Measurements from ENCODE around the gene FLT3. TPM values are rescaled to one million over a fixed set of nuclear protein-coding genes. Genes with fewer than 3 reads are reported as not detected.
A peak's percentile ranks its signal among the peaks of the same experiment; 100 is the strongest.

The FLT3 gene
- polyA plus RNA-seq, 1 donor = 0.15 TPM

DNA sequence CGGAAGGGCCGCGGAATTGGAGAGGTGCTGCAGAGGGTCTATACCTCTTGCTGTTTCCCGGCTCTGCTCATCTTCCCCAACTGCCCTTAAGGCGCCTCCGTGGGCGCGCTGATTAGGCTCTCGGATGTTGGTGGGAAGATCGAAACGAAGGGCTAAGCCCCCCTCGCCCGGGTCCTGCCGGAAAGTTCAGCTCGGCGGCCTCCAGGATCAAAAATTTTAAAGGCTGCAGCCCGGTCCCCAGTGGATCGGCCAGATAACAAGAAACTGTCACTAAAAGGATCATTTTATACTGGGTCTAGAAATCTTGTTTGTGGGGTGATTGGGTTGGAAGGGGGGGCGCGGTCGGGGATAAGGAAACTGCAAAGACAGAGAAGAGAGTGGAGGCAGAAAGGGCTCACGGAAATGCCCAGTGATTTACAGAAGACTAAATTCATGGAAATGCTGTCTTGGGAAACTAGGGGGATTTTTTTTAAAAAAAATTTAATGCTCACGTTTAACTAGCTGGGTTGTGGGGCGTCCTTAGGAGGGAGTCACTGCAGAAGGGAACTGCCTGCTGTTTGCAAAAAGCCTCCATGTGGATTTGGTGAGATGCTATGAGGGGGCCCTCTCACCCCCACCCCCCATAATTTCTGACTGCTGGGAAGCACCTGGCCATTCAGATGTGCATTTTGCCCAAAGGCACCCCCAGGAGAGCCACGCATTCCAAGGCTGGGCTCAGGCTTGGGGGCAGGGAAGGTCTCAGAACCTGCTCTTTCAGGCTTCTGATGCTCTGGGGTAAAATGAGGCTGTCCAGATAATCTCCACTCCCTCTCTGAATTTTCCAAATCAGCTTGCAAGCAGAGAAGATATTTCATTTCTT lies 138.9 kb downstream of the FLT3 start:
- no peak for DNase-seq (ENCODE audit: low read depth)

DNA sequence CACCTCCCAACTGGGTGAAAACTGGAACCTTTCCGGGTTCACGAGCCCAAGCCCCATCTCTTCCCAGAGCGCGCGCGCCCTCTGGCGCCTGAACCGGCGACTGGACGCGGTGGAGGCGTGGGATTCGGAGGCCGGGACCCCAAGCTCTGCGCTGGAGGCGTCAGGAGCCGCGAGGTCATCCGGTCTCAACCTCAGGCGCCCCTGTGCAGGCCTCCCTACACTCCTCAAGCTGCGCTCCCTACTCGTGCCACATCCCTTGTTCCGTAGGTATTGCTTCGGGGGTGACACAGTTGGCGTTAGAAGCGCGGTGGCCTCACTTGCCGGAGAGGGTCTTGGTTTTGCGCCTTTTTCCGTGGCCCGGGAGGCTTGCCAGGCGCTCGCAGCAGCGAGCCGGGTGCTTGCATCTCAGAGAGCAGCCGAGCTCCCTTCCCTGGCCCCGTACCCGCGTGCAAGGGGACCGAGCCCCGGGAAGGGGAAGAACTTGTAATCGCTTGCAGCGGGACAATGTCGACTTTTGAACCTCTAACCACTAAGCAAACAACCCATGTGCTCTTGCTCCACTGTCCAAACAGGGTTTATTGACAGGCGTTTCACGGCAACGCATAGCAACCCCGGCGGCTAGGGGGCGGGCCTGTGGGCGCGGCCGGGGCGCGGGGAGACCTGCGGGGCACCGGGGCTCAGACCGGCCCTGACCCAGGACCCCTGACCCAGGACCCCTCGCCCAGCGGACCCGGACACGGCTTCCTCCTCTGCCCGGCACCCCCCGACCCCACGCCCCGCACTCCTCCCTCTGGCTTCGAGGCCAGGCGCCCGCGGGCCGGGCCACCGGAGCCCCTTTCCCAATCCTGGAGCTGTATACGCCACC lies 139.8 kb downstream of the FLT3 start:
- DNase-seq (ENCODE audit: low read depth) = no peak

DNA sequence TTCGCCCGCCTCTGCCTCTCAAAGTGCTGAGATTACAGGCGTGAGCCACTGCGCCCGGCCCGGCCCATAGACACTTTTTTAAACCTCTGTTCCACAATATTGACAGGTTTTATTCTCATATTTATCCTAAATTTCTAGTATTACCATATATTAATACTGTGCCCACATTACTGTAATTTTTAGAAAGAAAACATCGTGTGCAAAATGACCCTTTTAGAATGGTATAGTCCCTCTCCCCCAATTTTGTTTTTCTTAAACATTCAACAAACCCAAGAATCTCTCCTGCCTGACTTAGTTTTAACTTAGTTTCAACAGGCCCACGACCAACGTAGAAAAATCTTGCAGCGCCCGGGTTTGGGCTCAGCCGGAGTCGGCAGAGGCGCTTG lies 140.4 kb downstream of the FLT3 start:
- no peak for DNase-seq (ENCODE audit: low read depth)

DNA sequence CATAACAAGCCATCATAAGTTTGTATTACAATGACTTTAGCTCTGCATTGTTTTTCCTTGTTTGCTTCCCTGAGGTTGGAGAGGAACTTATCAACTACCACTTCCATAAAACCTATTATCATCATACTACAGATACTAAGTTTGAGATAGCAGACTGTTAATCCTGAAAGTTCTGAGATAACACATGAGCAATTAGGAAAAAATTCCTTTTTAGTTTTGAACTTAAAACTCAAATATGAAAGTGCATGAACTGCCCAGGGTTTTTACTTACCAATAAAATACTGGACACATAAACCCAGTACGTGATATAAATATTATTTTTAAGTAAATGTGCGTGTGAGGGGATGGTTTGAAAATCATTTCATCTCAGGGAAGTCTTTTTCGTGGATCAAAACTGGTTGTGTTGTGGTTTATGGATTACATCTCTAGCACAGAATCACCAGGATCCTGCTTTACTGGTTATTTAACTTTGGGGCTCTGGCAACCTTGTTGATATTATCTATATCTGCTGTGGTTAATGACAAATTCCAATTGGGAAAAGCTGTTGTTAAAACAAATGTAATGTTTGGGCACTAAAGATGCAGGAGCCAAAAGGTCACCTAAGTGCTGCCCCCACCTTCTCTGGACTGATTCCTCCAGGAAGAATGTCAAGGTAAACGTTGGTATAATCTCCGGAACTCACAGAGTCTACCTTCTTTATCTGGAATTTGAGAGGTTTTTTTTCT lies 143.6 kb downstream of the FLT3 start:
- DNase-seq (ENCODE audit: low read depth) = no peak

DNA sequence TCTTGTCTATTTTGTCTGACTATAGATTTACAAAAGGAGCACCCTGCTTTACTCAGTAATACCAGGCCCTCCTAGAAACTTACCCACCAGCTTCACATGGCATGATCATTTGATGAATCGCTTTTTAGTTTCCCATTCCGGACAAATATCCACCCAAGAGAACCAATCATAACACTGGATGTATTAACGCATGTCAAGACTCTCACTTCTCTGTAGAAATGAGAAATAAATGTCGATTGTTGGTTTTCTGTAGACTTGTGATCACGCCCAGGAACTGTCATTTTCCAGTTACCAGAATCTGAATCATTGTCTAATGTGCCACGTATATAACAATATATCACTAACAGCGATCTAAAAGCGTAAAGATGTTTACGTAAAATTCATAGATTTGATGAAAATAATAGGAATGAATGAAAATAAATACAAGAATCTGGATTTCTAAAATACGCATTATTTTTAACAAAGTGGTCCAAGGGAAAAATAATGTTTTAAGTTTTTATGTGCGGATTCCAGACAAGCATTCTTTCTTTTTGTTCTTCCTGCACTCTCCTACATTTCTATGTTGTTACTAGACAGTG lies 145.3 kb downstream of the FLT3 start:
- DNase-seq (ENCODE audit: low read depth) = no peak

DNA sequence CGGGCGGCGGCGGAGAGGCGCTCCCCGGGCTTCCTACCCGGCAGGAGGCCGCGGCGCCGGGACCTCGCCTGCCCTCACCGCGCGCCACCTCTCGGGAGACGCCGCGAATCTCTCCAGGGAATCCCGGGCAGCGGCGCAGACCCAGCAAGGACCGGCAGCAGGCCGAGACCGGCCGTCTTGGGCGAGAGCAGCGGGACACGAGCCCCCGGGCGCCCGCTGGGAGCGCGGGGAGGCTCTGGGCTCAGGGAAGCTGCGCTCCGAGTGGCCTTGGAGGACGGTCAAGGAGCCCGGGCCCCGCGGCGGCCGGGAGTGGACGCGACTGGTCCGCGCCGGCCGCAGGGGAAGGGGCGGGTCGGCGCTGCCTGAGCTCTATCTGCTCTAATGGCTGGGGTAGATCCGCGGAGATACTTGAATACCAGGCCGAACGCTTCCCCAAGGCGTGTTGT lies 145.9 kb downstream of the FLT3 start:
- DNase-seq (ENCODE audit: low read depth) = no peak

DNA sequence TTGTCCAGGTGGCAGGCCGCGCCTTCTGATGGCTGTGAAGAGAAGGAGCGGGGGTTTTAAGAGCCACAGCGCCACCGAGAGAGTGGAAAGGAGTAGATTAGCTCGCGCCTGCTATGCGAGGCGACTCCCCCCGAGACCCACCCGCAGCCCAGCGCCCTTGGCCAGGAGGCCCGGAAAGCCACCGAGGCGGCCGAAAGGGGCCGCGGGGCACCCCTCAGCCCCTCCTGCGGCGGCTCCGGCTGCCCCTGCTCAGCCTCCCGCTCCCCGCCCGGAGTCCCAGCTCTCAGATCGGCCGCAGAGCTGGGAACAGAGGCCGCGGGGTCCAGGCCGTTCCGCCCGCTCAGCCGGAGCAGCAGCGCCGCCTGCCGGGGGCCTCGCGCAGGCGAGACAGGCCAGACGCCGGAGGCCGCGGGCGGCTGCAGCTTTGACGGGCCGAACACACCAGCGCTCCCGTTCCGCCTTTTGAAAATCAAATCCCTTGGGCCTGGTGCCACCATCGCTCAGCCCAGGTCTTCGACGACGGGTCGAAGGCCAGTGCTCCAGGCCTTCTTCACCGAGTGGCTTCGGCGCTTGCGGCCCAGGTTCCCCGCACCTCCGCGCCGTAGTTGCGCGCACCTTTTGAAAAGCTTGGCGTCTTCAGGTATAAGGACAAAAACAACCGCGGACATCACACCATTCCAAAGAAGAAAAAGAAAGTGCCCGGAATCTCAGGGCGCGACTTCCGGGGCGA lies 146.5 kb downstream of the FLT3 start:
- DNase-seq (ENCODE audit: low read depth) = peak; percentile 11

Other genes starting within 250 kb of the FLT3 start
- not detected for gene PDX1, start 180.6 kb downstream of the FLT3 start, polyA plus RNA-seq (ENCODE audit: insufficient read length)
- gene CDX2, start 131.3 kb downstream of the FLT3 start, polyA plus RNA-seq (ENCODE audit: insufficient read length) = not detected
- not detected for gene URAD, start 111.9 kb downstream of the FLT3 start, polyA plus RNA-seq (ENCODE audit: insufficient read length)
- 20.8 TPM for gene PAN3, start 38.0 kb upstream of the FLT3 start, polyA plus RNA-seq (ENCODE audit: insufficient read length)